ENCODE data around the gene FAM187B.

Gene FAM187B

DNA sequence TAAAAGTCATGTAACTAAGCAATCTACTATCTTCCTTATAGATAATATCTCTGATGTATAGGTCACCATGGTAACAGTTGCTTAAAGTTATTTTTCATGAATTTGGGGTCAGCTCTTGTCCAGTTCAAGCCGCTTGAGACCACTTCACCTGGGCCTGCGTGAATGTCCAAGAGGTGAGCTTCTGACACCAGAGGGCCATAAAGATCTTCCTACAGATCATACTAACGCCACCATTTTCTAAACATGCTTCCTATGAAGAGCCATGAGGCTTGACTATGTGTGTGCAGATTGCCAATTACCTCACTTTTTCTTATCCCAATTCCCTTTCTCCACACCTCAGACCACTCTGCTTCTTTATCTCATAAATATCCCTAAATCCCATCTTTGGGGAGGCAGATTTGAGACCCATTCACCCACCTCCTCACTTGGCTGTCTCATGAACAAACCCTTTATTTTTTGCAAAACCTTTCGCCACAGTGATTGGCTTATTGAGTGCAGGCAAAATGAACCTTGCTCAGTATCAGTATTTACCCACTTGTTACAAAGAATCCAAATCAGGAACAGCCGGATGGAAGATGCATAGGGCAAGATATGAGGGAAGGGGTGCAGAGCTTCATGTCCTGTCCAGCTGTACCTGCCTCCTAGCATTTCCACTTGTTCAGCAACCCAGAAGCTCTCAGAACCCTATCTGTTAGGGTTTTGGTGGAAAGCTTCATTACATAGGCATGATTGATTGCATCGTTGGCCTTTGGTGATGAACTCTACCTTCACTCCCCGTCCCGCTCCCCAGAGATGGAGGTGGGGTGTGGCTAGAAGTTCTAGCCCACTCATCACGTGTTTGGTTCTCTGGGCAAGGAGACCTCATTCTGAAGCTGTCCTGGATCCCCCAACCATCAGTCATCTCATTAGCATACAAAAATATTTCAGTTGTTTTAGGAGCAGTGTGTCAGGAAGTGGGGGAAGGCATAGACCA is 34.2 kb downstream of the FAM187B start:
- no peak overlapping the region for H3K4me3 ChIP-seq (ENCODE audit: control insufficient read depth, low read depth, low read length)
- TF ChIP-seq, protein P1, sequence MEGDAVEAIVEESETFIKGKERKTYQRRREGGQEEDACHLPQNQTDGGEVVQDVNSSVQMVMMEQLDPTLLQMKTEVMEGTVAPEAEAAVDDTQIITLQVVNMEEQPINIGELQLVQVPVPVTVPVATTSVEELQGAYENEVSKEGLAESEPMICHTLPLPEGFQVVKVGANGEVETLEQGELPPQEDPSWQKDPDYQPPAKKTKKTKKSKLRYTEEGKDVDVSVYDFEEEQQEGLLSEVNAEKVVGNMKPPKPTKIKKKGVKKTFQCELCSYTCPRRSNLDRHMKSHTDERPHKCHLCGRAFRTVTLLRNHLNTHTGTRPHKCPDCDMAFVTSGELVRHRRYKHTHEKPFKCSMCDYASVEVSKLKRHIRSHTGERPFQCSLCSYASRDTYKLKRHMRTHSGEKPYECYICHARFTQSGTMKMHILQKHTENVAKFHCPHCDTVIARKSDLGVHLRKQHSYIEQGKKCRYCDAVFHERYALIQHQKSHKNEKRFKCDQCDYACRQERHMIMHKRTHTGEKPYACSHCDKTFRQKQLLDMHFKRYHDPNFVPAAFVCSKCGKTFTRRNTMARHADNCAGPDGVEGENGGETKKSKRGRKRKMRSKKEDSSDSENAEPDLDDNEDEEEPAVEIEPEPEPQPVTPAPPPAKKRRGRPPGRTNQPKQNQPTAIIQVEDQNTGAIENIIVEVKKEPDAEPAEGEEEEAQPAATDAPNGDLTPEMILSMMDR (conservative IDR thresholded peaks at IDR 0.05; ENCODE audit: control insufficient read depth, insufficient read depth, low read depth, low read length), result no peak
- DNase-seq (ENCODE audit: low read depth), result peak; percentile 49

- TF ChIP-seq, protein P1 (conservative IDR thresholded peaks at IDR 0.05; ENCODE audit: control insufficient read depth, insufficient read depth, low read depth, low read length), result no peak
- no peak for DNase-seq (ENCODE audit: low read depth)
- no peak overlapping the region for H3K4me3 ChIP-seq (ENCODE audit: control insufficient read depth, low read depth, low read length)
Observed at GRCh38 chr19:35184884-35185283, 43.7 kb downstream of the FAM187B start.

DNA sequence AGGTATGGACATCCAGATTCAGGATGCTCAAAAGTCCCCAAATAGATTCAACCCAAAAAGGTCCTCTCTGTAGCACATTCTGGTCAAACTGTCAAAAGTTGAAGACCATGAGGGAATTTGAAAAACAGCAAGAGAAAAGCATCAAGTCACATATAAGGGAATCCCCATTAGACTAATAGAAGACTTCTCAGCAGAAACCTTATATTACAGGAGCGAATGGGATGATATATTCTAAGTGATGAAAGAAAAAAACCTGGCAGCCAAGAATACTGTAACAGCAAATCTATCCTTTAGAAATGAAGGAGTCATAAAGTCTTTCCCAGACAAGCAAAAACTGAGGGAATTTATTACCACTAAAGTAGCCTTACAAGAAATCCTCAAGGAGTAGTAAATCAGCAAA is 44.3 kb downstream of the FAM187B start:
- TF ChIP-seq, protein P1 (conservative IDR thresholded peaks at IDR 0.05; ENCODE audit: control insufficient read depth, insufficient read depth, low read depth, low read length), result no peak
- no peak for DNase-seq (ENCODE audit: low read depth)
- no peak overlapping the region for H3K4me3 ChIP-seq (ENCODE audit: control insufficient read depth, low read depth, low read length)

- DNase-seq (ENCODE audit: low read depth), result no peak
- H3K4me3 ChIP-seq (ENCODE audit: control insufficient read depth, low read depth, low read length), result no peak overlapping the region
- TF ChIP-seq, protein P1 (conservative IDR thresholded peaks at IDR 0.05; ENCODE audit: control insufficient read depth, insufficient read depth, low read depth, low read length), result no peak
Observed at GRCh38 chr19:35181387-35181786, 47.2 kb downstream of the FAM187B start.

GRCh38 chr19:35179830-35180229 is 48.7 kb downstream of the FAM187B start:
- H3K4me3 ChIP-seq (ENCODE audit: control insufficient read depth, low read depth, low read length), result no peak overlapping the region
- TF ChIP-seq, protein P1 (conservative IDR thresholded peaks at IDR 0.05; ENCODE audit: control insufficient read depth, insufficient read depth, low read depth, low read length), result no peak
- DNase-seq (ENCODE audit: low read depth), result no peak

DNA sequence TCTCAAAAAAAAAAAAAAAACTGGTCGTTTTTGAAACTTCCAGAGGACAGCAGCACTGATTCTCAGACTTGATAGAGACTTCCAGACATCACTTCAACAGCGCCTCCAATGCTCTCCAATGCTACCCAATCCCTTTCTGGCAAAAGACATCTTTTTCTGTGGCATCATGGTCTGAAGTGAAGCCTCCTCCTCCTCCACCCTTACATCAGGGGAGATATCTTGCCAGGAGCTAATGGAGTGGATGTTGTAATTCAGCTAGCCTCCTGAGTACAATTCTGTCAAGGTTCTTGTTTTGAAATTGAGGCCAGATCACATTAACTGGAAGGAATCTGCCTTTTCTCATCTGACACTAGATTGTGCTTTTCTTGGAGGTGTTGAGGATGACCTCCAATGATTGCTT is 49.8 kb downstream of the FAM187B start:
- TF ChIP-seq, protein P1 (conservative IDR thresholded peaks at IDR 0.05; ENCODE audit: control insufficient read depth, insufficient read depth, low read depth, low read length), result no peak
- DNase-seq (ENCODE audit: low read depth), result peak; percentile 72
- no peak overlapping the region for H3K4me3 ChIP-seq (ENCODE audit: control insufficient read depth, low read depth, low read length)

All from fibroblast of mammary gland (primary cell).